Fibroblast of skin of left biceps (primary cell): Measurements from ENCODE around the gene GHR.
A peak's percentile ranks its signal among the peaks of the same experiment; 100 is the strongest.

Experiments
- DNase-seq, 2 experiments: peaks; one replicate each; pipeline ENCODE4 v3.0.0-alpha.2; 2013; ENCODE audit warnings: low read depth in 2 of 2

The GHR gene

DNA sequence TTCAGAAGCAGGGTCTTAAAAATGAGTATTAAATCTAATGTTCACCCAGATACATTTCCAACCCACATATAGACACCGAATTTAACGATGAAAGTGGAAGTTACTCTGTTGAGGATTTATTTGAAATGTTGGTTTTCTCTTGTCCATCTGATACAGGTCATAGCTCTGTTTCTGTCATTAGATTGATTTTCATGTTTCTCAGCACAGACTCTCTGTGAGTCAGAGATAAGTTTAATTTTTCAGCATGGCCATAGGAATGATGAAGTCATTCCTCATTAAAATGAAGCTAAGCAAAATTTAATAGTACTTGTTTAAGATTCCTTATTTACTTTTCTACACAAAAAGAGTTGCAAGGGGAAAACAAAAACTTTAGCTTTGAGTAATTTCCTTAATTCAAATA lies 38.8 kb downstream of the GHR start:
- no peak for DNase-seq

DNA sequence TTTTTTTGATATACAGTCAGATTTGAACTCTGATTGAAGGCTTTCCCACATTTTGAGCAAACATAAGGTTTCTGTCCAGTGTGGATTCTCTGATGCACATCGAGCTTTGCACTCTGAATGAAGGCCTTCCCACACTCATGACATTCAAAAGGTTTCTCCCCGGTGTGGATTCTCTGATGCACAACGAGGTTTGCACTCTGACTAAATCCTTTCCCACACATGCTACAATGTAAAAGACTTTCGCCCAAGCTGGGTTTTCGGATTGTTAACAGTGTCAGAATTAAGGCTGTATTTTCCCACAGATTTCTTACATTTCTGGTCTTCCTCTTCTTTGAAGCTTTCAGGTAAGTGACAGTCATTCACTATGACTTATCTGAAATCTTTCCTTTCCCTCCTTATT lies 44.3 kb downstream of the GHR start:
- DNase-seq, result no peak

DNA sequence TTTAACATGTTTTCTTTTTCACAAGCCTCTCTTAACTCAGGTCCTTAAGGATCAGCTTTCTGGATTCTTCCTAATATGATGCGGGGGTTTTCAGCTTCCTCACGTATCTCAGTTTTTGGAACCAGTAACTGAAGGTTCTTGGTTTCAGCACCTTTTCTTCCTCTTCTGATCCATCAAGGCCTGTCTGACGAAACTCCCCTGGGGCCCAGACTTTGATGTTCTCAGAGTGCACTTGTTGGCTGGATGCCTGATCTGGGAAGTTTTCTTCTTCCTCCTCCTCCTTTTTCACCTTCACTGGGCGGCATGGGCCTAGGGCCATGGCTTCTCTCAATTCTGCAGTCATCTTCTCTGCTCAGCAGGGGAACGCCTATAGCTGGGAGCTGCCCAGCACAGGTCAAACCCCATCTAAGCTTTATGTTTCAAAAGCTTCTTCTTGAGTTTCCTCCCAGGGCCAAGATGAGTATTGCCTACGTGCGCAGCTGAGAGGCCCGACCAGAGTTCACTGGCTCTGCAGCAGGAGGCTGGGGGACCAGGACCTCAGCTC lies 44.8 kb downstream of the GHR start:
- DNase-seq, result no peak

DNA sequence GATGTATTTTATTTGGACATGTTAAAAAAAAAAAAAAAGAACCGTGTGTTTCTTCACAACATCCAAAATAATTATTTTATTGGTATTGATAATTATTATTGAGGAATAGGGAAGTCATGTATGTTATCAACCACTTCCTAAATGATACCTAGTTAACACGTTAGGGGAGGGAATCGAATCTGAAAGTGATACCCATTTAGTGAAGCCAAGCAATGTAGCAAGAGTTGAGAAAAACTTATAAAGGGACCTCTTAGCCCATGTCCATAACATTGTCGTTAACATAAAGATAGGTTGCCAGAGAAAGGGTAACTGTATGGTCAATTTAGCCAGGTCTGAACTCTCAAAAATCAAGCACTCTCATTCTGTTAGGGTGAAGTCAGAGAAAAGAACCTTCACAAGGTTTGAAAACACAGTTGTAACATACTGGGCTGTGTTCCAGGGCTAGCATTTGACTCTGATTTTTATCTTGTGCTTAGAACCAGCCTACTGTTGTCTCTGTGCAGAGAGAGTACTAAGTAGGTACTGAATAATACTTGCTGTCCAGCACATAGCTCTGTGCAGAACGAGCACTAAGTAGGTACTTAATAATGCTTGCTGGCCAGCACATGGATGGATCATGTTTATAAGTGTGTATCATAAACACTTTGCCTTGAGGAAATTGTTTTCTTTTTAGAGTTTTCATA lies 60.4 kb downstream of the GHR start:
- DNase-seq, result no peak

DNA sequence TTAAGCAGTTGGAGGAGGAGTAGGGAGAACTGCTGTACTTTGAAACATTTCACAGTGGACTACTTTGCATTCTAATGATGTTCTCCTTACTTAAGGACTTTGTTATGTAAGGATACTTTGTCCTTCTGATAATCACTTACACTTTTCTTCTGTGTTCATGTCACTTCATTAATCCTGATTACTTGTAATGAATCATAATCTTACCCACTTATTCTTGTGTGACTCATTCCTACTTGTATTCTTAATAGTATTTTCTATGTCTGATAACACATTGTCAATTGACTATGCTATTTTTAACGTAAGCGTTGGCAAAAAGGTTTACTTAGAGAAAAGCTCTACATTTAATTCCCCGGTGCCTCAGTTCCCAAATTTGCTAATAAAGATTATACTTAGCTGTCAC lies 63.8 kb downstream of the GHR start:
- no peak for DNase-seq

DNA sequence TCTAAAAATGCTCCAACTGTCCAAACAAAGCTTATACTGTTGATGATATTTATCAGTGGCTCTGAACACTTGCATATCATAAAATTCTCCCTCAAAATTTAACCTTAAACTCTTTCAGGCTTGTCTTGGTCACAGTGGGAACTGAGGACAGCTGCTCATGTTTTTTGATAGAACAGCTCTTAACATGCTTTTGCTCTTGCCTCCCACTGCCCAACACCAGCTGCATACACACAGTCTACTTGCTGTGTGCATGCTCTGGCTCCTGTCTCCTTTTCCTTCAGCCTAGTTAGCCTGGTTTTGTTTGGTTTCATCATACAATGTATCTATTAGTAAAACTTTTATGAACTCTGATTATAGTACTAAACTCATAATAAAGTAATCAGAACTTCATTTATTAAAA lies 64.6 kb downstream of the GHR start:
- no peak for DNase-seq

DNA sequence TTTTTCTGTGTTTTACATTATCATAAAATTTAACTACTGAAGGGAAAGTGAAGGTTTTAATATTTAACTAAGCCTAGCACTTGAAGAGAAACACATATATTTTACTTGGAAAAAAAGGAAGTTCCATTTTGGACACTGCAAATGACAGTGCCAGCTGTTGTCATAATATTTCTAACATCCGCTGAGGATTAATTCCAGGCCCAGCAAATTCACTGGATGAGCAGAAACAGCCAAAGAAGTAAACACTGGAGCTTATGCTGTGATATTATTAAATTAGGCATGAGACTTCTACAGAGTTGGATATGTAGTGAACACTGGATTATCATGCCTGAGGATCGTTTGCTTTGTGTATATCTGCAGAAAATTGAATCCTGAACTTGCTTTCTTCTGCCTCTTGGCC lies 67.6 kb downstream of the GHR start:
- no peak for DNase-seq

DNA sequence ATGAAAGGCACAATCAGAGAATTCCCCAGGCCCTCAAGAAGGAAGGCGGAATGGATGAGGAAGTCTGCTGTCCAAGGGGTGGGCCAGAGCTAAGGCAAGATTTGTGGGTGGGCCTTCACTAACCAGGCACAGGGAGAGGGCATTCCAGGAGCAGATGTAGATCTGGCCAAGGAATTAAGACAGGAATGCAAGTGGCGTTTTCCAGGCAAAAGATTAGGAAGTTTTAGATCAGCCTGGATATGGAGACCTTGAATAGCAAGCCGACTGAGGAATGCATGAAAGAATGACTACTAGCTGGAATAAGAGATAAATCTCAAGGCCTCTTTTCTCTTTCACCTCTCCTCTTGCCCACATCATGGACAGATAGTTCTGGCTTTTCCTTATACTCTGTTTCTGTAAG lies 68.5 kb downstream of the GHR start:
- peak in 1 of 2 experiments; percentile 6 for DNase-seq

DNA sequence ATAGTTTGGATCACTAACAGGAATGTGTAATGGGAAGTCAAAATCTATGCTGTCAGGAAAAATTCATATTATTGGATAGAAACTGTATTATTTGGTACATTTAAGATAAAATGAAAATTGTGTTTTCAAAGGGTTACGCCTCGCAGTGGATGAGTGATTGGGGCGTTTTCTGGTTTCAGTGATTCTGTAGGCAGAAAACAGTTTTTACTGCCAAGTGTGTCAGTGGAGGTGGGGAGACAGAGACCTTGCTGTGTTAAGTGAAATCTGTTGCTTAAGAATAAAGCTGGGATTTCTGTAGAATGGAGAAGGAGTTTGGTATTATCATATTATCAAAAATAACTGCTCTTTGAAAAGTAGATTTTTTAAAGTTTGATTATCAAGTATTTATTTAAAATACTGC lies 69.7 kb downstream of the GHR start:
- DNase-seq, result no peak

DNA sequence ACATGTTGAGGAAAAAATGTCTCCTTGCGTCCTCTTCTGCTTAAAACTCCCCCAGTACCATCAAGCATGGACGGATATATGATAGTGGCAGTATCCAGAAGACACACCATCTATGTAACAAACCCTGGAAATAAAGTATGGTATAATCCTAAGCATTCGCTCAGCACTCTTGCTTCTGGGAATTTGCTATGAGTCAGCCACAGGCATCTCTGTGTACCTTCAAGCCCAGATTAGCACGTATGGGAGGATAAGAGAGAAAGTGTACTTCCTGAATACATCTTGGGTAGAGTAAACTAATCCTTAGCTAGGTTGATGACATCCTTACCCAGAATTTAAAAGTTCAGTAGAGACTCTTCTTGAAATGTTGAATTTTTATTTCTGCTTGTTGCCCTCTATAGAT lies 71.2 kb downstream of the GHR start:
- no peak for DNase-seq

DNA sequence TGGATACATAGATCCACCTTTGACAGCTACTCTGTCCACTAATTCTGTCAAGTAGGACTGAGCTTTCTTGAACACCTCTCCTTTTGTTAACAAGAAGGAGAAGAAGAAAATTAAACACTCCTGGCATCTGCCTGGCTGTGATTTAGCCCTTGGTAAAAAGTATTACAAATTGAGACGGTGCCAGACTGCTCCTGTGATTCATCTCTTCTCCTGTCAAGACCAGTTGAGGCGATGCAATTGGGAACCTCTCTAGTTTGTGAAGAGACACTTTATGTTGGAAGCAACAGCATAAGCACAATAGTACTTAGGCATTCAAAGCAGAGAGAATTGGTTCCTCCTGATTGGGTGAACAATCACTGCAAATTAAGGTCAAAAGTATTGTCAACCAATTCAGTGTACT lies 72.7 kb downstream of the GHR start:
- DNase-seq, result no peak

DNA sequence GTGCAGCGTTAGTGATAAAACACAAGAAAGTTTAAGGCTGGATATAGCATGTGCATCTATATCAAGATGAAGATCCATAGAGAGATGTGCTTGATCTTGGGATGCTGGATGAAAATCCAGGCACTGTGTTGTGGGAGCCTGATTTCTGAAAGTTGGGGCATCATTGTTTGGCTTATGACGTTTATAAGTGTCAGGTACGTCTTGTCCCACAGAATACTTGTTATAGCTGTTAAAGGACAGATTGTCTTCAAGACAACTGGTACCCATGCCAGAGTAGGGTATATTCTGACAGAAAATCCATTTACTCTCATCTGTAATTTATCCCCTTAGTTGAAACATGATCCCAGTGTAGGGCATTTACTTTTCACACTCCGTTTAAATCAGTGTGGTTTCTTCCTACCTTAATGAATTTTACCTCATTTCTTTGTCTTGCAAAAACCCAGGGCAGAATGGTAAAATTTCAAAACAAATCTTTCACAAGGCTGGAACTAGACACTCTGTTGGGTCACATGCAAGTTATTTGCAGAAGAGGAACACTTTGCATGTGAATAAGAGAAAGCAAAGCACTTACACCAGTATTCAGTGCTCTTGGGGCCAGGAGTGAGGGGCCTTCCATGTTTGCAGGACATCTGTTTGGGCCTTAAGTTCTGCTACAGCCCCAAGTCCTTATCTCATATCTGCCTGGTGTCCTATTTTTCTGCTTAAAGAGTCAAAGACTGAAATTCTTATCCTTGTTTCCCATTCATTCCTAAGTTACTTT lies 73.3 kb downstream of the GHR start:
- no peak for DNase-seq

DNA sequence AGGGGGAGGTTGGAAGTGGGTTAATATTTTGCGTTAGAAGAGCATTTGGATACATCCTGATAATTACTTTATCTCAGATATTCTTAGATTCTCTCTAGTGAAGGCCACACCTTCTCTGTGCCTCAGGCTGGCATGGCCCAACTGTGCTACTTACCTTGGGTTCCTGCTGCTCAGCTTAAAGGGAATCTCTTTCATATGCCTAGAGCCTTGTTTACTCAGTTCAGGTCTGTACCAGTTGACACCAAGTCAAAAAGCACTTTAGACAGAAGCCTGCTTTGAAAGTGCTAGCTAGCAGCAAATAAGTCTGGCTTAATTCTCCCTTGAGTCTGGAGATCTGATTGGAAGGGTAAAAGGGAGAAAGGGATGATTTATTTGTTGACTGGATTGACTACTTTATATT lies 74.8 kb downstream of the GHR start:
- no peak for DNase-seq

DNA sequence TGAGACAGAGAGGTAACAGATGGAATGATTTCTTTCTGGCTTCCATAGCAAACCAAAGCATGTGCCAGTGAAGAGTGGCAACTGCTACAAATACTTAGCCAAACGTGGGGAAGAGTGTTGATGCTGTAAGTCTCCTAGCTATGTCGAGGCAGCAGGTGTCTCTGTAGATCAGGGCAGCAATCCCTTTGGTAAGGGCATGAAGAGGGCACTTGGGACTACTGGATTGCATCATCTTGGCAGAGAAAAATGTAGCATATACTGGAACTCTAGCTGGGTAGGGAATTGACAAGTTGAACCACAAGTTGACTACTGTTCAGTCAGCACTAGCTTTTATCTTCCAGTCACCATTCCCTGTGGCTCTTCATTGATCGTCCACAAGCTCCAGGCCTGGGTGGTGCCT lies 75.8 kb downstream of the GHR start:
- no peak for DNase-seq

DNA sequence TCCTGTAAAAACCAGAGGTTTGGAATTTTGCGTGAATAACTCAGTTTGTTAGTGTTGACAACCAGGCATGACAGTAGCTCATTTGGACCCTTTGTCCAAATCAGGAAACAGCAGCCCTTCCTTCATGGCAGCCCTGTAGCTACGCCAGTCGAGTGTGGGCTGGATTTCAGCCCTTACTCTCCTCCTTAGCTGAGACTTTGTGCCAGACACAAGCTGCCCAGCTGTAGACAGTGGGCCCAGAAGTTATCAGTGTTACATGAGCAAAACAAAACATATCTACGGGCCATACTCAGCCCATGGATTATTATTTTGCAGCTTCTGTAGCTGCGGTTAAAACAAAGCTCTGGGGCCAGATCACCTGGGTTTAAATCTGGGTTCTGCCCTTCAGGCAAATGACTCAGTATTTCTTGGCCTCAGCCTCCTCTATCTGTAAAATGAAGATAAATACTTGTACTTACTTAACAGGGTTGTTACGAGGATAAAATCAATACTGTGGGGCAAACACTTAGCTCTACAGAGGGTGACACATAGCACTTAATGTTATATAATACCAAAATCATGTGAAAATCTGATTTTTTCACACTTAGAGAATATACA lies 76.9 kb downstream of the GHR start:
- DNase-seq, result no peak

DNA sequence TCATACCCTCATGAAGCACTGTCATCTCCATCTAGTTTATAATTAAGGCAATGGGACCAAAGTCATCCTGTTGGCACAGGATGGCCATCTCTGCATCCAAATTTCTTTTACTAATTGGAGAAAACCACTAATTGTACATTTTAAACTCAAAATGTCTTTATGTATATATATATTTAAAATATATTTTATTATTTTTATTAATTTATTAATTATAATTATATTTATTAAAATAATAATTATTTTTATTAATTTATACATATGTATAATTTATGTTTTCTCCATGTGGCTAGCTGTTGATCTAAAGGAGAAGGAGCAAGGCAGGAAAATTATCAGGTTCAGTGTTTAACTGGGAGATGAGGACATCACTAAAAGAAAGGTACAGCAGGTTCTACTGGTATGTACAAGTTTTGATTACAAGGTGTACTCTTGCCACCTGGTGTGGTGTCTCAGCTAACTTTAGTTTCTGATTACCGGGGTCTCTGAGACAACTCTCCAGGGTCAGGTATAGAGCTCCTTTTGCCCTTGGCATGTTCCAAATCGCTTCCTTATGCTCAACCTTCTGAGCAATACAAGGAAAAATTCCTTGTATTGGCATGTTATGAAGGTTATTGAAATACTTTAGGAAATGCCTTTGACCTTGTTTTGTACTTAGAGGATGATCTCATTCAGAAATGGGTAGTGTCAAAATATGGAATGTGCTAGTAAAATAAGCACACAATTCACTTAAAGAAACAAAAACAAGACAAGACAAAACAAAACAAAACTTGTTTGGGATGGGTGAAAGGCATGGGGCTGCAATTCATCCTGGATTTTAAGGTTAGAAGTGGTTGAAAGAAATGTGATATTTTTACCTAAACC lies 79.6 kb downstream of the GHR start:
- DNase-seq, result no peak

DNA sequence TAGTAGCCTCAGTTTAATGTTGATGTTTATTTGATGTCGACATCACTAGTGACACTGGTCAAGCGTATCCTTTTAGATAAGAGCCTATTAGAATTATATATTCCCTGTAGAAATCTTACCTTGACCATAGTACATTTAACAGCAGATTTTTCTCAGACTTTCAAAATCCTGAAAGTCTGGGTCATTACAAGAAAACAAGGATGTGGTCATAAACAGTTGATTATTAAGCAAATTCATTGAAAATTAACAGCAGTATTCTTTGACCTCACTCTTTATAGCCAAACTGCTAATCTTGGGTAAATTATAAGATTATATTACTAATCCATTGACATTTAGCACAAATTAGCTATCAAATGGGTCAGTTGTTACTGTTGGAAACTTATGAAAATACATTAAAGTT lies 83.4 kb downstream of the GHR start:
- no peak for DNase-seq

DNA sequence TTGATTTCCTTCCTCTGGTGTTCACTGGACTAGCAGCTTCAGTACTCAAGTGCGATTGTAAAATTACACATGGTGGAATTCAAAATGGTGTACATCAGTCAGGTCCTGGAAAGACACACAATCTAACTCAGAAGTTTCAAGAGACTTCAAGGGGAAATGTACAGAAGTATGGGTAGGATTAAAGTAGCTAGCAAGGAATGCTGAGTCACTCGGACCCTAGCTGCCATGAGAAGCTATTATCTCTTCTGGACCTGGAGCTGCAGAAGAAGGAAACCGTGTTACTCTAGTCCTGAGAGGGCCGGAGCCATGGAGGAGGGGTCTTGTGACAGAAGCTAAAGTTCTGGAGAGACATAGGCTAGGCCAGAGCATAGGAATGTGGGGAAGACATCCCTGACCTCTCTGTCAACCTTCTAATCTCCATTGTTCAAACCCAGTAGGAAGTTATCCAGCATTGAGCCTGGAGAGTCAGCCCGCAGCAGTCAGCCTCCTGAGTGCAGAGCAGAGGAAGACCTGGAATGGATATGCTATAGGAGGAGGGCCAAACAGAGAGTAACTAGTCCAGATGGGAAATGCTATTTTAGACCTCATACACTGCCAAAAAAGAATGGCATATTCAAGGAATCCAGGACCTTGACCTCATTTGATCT lies 84.3 kb downstream of the GHR start:
- no peak for DNase-seq

DNA sequence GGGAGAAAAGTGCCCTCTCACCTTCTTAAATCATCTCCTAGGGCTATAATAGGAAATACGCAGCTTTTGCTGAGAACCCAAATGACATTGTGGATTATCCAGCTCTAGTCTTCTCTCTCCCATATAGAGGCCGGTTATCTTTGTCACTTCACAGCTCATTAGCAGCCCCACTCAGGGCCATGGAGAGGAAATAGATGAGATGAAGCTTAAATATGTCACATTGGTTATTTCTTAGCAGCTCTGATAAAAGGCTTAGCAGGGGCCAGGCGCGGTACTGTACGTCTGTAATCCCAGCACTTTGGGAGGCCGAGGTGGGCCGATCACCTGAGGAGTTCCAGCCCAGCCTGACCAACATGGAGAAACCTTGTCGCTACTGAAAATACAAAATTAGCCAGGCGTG lies 90.0 kb downstream of the GHR start:
- no peak for DNase-seq

DNA sequence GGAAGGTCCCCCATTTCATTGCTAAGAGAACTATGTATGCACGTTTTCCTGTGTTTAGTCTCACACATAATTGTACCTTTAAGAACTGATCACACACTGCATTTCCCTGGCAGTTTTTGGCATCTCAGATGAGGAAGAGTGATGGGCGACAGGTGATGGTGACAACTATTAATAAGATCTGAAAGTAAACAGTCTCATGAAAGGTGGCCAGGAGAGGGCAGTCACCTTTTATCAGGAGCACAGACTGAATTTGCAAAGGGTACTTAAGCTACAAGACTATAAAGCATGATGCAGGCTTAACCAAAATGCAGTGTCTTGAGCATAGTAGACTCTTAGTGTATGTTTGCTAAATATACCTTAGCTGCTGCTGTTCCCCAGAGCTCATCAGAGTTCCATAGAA lies 91.5 kb downstream of the GHR start:
- no peak for DNase-seq

DNA sequence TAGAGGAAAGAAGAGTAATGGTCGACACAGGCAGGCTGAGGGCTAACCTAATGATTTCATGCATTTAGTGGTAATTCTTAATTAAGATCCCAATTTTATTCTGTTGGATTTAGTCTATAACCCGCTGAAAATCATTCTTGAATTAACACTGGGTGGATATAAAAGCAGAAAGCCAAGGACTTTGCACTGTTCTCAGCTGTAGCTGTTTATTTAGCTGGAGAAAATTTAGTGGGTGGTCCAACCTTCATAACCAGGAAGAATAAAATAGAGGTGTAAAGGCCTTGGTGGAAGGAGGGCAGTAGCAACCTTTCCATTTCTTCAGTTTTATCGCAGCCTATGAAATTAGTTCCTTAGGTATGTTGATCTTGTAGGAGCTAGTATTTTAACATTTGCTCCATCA lies 92.3 kb downstream of the GHR start:
- no peak for DNase-seq
